RWPE2 (cell line): ENCODE data around the gene ABHD10.

Experiments used
- ATAC-seq: fragments of 200-7000 bp; cut with Tn5 transposase; 3 replicates; pipeline ENCODE4 v1.9.1; 2021; ENCODE audit warnings: low read depth
- DNase-seq: peaks from one replicate; pipeline ENCODE4 v3.0.0-alpha.2; 2020; ENCODE audit warnings: low spot score
- H3K27ac ChIP-seq: fragments of 450-650 bp; 2 replicates; pipeline ENCODE4 v1.5.1; 2017; ENCODE audit warnings: mild to moderate bottlenecking; ENCODE audit not compliant: poor library complexity, severe bottlenecking
- H3K27me3 ChIP-seq: fragments of 250-450 bp; sonication (Bioruptor Pico); 2 replicates; pipeline ENCODE4 v1.5.1; 2021; ENCODE audit warnings: mild to moderate bottlenecking, moderate library complexity; ENCODE audit not compliant: insufficient read depth, poor library complexity, severe bottlenecking
- H3K36me3 ChIP-seq: fragments of 250-450 bp; sonication (Bioruptor Pico); 2 replicates; pipeline ENCODE4 v1.5.1; 2020; ENCODE audit warnings: low read depth, mild to moderate bottlenecking, moderate library complexity
- H3K4me1 ChIP-seq: fragments of 250-450 bp; sonication (Bioruptor Pico); 2 replicates; pipeline ENCODE4 v1.5.1; 2021; ENCODE audit warnings: mild to moderate bottlenecking, moderate library complexity; ENCODE audit not compliant: insufficient read depth, poor library complexity, severe bottlenecking
- H3K4me3 ChIP-seq: fragments of 250-450 bp; sonication (Bioruptor Pico); 2 replicates; pipeline ENCODE4 v1.5.1; 2021; ENCODE audit warnings: mild to moderate bottlenecking, moderate library complexity; ENCODE audit not compliant: severe bottlenecking
- H3K9me3 ChIP-seq: fragments of 250-450 bp; sonication (Bioruptor Pico); 2 replicates; pipeline ENCODE4 v1.5.1; 2021; ENCODE audit warnings: mild to moderate bottlenecking, moderate library complexity; ENCODE audit not compliant: severe bottlenecking
- TF ChIP-seq, protein P1 (sequence below): fragments of 450-650 bp; IDR thresholded peaks from one replicate; pipeline ENCODE4 v1.5.1; 2017; ENCODE audit warnings: mild to moderate bottlenecking, moderate library complexity; ENCODE audit not compliant: poor library complexity, severe bottlenecking

Gene ABHD10

DNA sequence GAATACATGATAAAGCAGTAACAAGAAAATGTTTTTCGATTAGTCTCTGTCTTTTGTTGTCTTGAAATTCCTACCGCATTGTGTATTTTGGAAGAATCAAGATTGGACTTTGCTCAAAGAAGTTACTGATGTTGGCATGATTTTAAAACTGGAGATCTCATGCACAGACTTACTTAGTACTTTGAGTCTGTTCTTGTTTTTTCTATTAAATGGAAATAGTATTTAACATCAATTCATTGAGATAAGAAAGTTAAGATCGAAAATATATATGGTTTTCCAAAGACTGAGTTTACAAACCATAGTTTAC is 2.6 kb downstream of the ABHD10 start:
- H3K27ac ChIP-seq: no peak overlapping the region
- no peak for ATAC-seq
- peaks cover 38% of the 10 kb centered on the region for H3K36me3 ChIP-seq

DNA sequence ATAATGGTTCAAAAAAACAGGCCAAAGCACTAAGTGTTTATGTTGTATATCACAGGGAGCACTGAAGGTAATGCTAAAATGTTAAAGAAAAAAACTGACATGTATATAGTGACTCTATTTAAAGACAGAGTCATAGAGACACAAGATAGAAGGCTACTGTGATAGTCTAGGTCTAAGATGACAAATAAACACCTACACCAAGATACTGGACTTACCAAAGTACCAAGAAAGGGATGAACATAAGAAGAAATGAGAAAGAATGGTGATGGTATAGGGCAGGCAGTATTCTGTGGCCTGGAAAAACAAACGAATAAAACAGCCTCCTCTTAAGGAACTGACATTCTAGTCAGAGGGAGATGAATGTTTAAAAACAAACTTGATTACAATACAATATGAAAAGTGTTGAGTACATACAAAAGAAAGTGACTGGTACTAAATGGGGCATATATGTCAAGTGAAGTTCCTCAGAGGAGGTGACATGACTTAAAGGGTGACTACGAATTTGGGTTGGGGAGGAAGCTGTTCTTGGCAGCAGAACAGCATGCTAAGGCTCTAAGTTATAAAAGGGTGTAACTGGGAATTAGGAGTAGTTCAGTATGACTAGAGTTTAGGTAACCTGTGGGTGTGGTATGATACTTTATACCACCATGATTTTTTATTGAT is 5.9 kb downstream of the ABHD10 start:
- H3K36me3 ChIP-seq: peaks cover 70% of the 10 kb centered on the region
- TF ChIP-seq, protein P1, sequence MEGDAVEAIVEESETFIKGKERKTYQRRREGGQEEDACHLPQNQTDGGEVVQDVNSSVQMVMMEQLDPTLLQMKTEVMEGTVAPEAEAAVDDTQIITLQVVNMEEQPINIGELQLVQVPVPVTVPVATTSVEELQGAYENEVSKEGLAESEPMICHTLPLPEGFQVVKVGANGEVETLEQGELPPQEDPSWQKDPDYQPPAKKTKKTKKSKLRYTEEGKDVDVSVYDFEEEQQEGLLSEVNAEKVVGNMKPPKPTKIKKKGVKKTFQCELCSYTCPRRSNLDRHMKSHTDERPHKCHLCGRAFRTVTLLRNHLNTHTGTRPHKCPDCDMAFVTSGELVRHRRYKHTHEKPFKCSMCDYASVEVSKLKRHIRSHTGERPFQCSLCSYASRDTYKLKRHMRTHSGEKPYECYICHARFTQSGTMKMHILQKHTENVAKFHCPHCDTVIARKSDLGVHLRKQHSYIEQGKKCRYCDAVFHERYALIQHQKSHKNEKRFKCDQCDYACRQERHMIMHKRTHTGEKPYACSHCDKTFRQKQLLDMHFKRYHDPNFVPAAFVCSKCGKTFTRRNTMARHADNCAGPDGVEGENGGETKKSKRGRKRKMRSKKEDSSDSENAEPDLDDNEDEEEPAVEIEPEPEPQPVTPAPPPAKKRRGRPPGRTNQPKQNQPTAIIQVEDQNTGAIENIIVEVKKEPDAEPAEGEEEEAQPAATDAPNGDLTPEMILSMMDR: no peak
- peaks cover 10% of the 10 kb centered on the region for H3K4me1 ChIP-seq
- no peak overlapping the region for H3K4me3 ChIP-seq
- no peaks in the 10 kb centered on the region for H3K27me3 ChIP-seq
- no peak overlapping the region for H3K27ac ChIP-seq
- no peaks in the 10 kb centered on the region for H3K9me3 ChIP-seq
- DNase-seq (no peak), ATAC-seq (no peak)

More for the DNA sequence above, 2.6 kb downstream of the ABHD10 start:
- TF ChIP-seq, protein P1: no peak
- DNase-seq: no peak
- H3K9me3 ChIP-seq: no peaks in the 10 kb centered on the region
- H3K4me3 ChIP-seq: no peak overlapping the region
- H3K27me3 ChIP-seq: no peaks in the 10 kb centered on the region
- peaks cover 16% of the 10 kb centered on the region for H3K4me1 ChIP-seq

DNA sequence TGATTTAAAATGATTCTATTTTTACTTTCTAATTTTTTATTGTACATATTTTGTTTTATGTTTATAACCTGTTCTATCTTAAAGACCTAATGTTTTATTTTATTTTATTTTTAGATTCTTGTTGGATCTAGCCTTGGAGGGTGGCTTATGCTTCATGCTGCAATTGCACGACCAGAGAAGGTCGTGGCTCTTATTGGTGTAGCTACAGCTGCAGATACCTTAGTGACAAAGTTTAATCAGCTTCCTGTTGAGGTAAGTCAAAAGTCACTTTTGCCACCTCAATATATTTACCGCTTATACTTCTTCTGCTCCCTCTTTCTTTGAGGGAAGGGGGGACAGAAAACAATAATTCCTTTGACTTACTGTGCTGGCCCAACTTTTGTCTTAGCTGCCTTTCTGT is 8.0 kb downstream of the ABHD10 start:
- Histone ChIP-seq H3K9me3 (no peaks in the 10 kb centered on the region), H3K27me3 (no peaks in the 10 kb centered on the region), H3K36me3 (peaks cover 86% of the 10 kb centered on the region), H3K27ac (no peak overlapping the region), H3K4me1 (no peaks in the 10 kb centered on the region), H3K4me3 (no peak overlapping the region)
- ATAC-seq (no peak), DNase-seq (no peak)
- TF ChIP-seq, protein P1: no peak

DNA sequence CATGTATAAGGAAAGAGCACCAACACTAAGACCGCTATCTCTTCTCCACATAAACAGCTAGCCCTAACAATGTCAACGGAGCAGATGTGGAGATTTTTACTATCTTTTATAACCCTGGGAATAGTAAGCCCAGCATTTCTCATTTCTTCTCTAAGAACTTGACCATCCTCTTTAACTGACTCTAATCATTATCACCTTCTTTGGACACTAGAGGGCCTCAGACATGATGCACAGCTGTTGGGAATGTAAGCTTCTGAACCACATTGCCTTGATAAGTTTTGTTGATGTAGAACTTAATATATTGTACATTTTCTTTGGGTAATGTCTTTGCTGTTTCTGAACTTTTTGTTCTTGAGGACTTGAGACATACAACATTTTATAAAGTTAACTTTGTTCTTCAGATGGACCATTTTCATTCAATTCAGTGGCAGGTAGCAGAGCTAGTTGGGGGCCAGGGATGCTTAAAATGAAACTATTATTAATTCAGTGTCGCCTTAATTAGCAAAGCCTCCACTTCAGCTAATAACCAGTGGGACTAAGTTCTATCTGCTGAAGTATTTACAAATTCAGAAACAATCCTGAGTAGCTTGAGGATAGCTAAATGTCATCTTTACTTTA is 10.3 kb downstream of the ABHD10 start:
- ATAC-seq (peak; percentile 89), DNase-seq (no peak)
- Histone ChIP-seq H3K27ac (no peak overlapping the region), H3K9me3 (no peaks in the 10 kb centered on the region), H3K36me3 (peaks cover 71% of the 10 kb centered on the region), H3K4me3 (no peak overlapping the region), H3K4me1 (no peaks in the 10 kb centered on the region), H3K27me3 (no peaks in the 10 kb centered on the region)
- TF ChIP-seq, protein P1: peak; percentile 90

DNA sequence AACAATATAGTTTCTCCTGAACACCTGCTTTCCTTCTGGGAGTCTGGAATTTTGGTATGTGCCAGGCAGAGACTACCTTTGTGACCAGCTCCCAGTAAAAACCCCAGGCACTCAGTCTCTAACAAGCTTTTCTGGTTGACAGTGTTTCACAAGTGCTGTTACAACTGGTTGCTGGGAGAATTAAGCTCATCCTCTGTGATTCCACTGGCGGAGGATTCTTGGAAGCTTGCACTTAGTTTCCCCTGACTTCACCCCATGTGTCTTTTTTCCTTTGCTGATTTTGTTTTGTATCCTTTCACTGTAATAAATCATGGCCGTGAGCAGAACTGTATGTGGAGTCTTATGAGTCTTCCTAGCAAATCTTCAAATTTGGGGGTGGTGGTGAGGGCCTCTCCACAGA is 14.2 kb downstream of the ABHD10 start:
- H3K4me1 ChIP-seq: no peaks in the 10 kb centered on the region
- H3K4me3 ChIP-seq: no peak overlapping the region
- no peak overlapping the region for H3K27ac ChIP-seq
- DNase-seq (no peak), ATAC-seq (no peak)
- H3K27me3 ChIP-seq: no peaks in the 10 kb centered on the region
- no peaks in the 10 kb centered on the region for H3K9me3 ChIP-seq
- TF ChIP-seq, protein P1: no peak
- H3K36me3 ChIP-seq: peaks cover 47% of the 10 kb centered on the region
